GM12892 (cell line): ENCODE results near the gene DUSP21.
A peak's percentile ranks its signal among the peaks of the same experiment; 100 is the strongest.

Source experiments
- POLR2A ChIP-seq: IDR thresholded peaks from 2 replicates; pipeline ENCODE4 v1.6.1; 2011; ENCODE audit warnings: low read depth, low read length, control low read depth
- POLR2AphosphoS5 ChIP-seq: IDR thresholded peaks from 2 replicates; pipeline ENCODE4 v1.6.1; 2011; ENCODE audit warnings: low read depth, low read length, control low read depth

GRCh38 chrX:44872821-44873414 is 29.1 kb downstream of the DUSP21 start, which contains the start of gene KDM6A:
- TF ChIP-seq POLR2AphosphoS5 (no peak), POLR2A (0 out of 2 replicates have a peak, but pooled peaks have one; percentile 37)
